Activated CD8-positive, alpha-beta memory T cell treated with anti-CD3 and anti-CD28 coated beads, Interleukin-2, amount 50 U/mL, for 24 hours (primary cell): ENCODE data around the gene PCDHB14.
"Not testable (repeated sequence)": the region's sequence is repeated elsewhere in the genome, so short reads cannot be mapped to it uniquely, and the experiment has no call there.

ENCODE experiments used
- DNase-seq: peaks from one replicate; pipeline ENCODE4 v3.0.0-alpha.2; 2020; ENCODE audit errors: extremely low read depth

Gene PCDHB14

GRCh38 chr5:141223112-141223783, at the start of gene PCDHB14:
PCDHB14 (plus strand) TSS chr5:141223343; CDS start chr5:141223506, 163 bp downstream.
- DNase-seq, result no peak

DNA sequence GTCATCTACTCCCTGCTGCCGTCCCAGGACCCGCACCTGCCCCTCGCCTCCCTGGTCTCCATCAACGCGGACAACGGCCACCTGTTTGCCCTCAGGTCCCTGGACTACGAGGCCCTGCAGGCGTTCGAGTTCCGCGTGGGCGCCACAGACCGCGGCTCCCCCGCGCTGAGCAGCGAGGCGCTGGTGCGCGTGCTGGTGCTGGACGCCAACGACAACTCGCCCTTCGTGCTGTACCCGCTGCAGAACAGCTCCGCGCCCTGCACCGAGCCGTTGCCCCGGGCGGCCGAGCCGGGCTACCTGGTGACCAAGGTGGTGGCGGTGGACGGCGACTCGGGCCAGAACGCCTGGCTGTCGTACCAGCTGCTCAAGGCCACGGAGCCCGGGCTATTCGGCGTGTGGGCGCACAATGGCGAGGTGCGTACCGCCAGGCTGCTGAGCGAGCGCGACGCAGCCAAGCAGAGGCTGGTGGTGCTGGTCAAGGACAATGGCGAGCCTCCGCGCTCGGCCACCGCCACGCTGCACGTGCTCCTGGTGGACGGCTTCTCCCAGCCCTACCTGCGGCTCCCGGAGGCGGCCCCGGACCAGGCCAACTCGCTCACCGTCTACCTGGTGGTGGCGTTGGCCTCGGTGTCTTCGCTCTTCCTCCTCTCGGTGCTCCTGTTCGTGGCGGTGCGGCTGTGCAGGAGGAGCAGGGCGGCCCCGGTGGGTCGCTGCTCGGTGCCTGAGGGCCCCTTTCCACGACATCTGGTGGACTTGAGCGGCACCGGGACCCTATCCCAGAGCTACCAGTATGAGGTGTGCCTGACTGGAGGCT, 48.6 kb upstream of the PCDHB14 start:
- DNase-seq, result not testable (repeated sequence)

DNA sequence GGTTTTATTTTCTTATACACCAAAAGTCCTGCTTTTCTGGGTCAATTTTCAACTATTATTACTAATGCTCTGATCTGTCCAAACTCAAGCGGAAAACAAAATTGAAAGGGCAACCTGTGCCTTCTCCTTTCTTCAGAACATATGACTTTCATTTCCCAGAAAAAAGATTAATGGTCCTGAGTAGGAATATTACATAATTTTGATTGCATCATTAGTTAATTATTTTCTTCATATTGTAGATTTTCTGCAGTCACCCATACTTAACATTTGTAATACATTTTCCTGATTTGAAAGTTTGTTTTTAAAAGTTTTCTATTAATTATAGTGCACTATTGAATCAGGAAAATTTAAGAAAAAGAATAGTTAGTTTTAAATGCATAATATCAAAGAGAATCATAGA, 47.2 kb upstream of the PCDHB14 start:
- no peak for DNase-seq

- DNase-seq, result not testable (repeated sequence)
Observed at GRCh38 chr5:141177577-141178191, 45.5 kb upstream of the PCDHB14 start, which contains the start of gene PCDHB8. PCDHB8 (plus strand) TSS chr5:141177790; CDS start chr5:141178035, 245 bp downstream.

DNA sequence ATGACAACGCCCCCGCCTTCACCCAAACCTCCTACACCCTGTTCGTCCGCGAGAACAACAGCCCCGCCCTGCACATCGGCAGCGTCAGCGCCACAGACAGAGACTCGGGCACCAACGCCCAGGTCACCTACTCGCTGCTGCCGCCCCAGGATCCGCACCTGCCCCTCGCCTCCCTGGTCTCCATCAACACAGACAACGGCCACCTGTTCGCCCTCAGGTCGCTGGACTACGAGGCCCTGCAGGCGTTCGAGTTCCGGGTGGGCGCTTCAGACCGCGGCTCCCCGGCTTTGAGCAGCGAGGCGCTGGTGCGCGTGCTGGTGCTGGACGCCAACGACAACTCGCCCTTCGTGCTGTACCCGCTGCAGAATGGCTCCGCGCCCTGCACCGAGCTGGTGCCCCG, 43.8 kb upstream of the PCDHB14 start:
- not testable (repeated sequence) for DNase-seq

DNA sequence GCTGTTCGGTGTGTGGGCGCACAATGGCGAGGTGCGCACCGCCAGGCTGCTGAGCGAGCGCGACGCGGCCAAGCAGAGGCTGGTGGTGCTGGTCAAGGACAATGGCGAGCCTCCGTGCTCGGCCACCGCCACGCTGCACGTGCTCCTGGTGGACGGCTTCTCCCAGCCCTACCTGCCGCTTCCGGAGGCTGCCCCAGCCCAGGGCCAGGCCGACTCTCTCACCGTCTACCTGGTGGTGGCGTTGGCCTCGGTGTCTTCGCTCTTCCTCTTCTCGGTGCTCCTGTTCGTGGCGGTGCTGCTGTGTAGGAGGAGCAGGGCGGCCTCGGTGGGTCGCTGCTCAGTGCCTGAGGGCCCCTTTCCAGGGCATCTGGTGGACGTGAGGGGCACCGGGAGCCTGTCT, 43.3 kb upstream of the PCDHB14 start:
- DNase-seq, result not testable (repeated sequence)

GRCh38 chr5:141180313-141180712, 42.8 kb upstream of the PCDHB14 start:
- DNase-seq, result no peak

DNA sequence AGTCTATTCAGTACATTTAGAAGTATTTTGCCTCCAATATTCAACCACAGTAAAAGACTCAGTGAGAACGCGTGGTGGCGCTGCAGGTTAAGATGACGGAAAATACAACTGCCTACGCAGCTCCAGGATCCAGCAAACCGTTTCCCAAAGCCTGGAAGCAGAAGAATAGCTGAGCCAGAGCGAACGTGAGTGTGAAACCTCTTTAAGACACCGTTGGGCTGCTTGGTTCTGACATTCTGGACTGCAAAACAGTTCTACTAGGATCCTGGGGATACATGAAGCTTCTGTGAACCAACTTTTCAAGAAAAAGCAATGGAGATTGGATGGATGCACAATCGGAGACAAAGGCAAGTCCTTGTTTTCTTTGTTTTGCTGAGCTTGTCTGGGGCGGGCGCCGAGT, 40.9 kb upstream of the PCDHB14 start, which contains the start of gene PCDHB16:
Gene PCDHB16, plus strand, starts transcription at position 140 of the 400 bp plus-strand sequence. Its CDS starts 173 bp downstream, at position 313.
- DNase-seq, result no peak

- DNase-seq, result not testable (repeated sequence)
Observed at GRCh38 chr5:141184117-141184855, 38.9 kb upstream of the PCDHB14 start.

DNA sequence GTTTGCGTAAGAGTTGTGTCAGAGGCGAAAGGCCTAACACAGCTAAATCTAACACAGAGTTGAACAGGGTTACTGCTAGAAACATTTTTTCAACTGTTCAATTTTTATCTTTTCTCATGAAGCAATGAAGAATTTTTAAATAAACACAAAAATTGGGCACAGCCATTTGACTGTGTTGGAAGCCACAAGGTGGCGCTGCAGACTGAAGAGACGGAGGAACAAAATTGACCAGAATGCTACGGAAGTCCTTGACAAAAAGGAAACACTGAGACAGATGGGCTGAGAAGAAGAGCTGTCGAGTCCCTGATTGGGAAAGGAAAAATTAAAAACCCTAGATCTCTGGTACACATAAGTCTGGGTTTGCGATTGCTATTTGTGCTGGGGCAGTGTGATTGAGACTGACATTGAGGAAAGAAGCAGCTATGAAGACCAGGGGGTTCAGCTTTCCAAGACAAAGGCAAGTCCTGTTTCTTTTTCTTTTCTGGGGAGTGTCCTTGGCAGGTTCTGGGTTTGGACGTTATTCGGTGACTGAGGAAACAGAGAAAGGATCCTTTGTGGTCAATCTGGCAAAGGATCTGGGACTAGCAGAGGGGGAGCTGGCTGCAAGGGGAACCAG, 36.1 kb upstream of the PCDHB14 start, which contains the start of gene PCDHB9:
Gene PCDHB9, plus strand, starts transcription at position 265 of the 616 bp plus-strand sequence. Its CDS starts 158 bp downstream, at position 423.
- DNase-seq, result no peak

- DNase-seq, result not testable (repeated sequence)
Observed at GRCh38 chr5:141188682-141189081, 34.5 kb upstream of the PCDHB14 start.

DNA sequence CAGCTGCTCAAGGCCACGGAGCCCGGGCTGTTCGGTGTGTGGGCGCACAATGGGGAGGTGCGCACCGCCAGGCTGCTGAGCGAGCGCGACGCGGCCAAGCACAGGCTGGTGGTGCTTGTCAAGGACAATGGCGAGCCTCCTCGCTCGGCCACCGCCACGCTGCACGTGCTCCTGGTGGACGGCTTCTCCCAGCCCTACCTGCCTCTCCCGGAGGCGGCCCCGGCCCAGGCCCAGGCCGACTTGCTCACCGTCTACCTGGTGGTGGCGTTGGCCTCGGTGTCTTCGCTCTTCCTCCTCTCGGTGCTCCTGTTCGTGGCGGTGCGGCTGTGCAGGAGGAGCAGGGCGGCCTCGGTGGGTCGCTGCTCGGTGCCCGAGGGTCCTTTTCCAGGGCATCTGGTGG, 34.0 kb upstream of the PCDHB14 start:
- DNase-seq, result not testable (repeated sequence)

DNA sequence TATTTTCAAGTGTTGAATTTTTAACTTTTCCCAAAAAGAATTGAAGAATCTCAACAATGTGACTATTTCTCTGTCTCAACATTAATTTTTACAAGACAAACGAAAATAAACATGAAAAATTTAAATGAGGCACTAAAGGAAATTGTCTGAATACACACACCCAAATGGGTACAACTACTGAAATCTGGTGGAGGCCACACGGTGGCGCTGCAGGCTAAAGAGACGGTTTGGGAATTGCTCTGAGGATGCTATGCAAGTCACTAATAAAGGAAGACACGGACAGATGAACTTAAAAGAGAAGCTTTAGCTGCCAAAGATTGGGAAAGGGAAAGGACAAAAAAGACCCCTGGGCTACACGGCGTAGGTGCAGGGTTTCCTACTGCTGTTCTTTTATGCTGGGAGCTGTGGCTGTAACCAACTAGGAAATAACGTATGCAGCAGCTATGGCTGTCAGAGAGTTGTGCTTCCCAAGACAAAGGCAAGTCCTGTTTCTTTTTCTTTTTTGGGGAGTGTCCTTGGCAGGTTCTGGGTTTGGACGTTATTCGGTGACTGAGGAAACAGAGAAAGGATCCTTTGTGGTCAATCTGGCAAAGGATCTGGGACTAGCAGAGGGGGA, 30.9 kb upstream of the PCDHB14 start, which contains the start of gene PCDHB10:
Gene PCDHB10, plus strand, starts transcription at position 244 of the 616 bp plus-strand sequence. Its CDS starts 200 bp downstream, at position 444.
- no peak for DNase-seq

DNA sequence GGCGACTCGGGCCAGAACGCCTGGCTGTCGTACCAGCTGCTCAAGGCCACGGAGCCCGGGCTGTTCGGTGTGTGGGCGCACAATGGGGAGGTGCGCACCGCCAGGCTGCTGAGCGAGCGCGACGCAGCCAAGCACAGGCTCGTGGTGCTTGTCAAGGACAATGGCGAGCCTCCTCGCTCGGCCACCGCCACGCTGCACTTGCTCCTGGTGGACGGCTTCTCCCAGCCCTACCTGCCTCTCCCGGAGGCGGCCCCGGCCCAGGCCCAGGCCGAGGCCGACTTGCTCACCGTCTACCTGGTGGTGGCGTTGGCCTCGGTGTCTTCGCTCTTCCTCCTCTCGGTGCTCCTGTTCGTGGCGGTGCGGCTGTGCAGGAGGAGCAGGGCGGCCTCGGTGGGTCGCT, 28.8 kb upstream of the PCDHB14 start:
- DNase-seq, result not testable (repeated sequence)

DNA sequence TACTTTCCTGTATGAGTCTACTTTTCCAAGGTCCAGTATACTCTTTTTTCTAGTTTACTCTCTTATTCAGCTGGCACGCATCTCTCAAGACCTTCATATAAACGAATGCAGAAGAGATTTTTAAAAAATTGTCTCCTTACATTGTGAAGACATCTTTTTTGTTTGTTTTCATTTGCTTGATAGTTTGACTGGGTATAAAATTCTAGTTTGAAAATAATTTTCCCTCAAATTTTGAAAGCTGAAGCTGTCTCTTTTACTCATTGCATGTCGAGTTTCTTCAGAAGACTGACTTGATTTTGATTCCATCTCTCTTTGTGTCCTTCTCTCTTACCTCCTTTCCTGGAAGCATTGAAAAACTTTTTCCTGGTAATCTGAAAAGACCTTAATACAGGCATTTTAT, 26.8 kb upstream of the PCDHB14 start:
- no peak for DNase-seq

DNA sequence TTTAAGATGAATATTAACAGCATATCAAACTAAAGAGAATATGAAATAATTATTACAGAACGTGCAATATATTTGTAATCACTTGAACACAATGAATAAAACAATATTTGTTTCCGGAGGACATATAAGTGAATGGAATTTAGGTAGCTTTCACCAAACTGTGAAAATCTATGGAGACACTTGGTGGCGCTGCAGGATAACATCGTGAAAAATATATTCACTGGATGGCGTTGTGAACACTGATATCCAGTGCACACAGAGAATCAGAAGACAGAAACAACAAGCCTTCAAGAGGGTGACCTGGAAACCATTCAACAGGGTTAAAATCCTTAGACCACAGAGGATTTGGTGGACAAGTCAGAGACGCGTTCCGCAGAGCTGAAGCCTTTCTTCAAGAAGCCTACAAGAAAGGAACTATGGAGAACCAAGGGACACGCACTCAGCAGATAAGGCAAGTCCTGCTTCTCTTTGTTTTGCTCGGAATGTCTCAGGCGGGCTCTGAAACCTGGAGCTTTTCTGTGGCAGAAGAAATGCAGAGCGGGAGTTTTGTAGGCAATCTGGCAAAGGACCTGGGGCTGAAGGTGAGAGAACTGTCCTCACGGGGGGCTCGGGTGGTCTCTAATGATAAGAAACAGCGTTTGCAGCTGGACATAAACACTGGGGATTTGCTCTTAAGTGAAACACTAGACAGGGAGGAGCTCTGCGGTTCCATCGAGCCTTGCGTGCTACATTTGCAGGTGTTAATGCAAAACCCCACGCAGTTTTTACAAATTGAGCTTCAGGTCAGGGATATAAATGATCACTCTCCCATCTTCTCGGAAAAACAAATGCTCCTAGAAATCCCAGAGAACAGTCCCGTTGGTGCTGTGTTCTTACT, 23.5 kb upstream of the PCDHB14 start, which contains the start of gene PCDHB11:
Gene PCDHB11, plus strand, starts transcription at position 269 of the 877 bp plus-strand sequence. Its CDS starts 148 bp downstream, at position 417.
- no peak for DNase-seq

GRCh38 chr5:141201126-141201525, 22.0 kb upstream of the PCDHB14 start:
- not testable (repeated sequence) for DNase-seq

DNA sequence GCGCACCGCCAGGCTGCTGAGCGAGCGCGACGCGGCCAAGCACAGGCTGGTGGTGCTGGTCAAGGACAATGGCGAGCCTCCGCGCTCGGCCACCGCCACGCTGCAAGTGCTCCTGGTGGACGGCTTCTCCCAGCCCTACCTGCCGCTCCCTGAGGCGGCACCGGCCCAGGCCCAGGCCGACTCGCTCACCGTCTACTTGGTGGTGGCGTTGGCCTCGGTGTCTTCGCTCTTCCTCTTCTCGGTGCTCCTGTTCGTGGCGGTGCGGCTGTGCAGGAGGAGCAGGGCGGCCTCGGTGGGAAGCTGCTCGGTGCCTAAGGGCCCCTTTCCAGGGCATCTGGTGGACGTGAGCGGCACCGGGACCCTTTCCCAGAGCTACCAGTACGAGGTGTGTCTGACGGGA, 21.5 kb upstream of the PCDHB14 start:
- DNase-seq, result not testable (repeated sequence)

DNA sequence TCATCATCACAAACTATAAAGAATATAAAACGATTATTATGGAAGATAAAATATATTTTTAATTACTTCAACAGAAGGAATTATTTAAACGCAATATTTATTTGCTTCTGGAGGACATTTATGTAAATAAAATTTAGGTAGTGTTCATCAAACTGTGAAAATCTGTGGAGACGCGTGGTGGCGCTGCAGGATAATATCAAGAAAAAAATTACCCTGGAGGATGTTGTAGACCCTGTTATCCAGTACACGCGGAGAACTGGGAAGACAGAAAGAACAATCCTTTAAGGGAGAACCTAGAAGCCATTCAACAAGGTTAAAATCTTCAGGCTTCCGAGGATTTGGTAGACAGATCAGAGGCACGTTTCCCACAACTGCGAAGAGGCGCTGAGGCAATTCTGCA, 14.7 kb upstream of the PCDHB14 start, which contains the start of gene PCDHB12:
Gene PCDHB12, plus strand, starts transcription at position 242 of the 400 bp plus-strand sequence. CDS start 189 bp downstream, outside the sequence.
- DNase-seq, result no peak
